HG02798 (cell line): ENCODE measurements around the gene MATK.
A peak's percentile ranks its signal among the peaks of the same experiment; 100 is the strongest.
"Not testable (repeated sequence)": the region's sequence is repeated elsewhere in the genome, so short reads cannot be mapped to it uniquely, and the experiment has no call there.

Source experiments
- ATAC-seq: cut with Tn5 transposase; IDR thresholded peaks from one replicate; pipeline ENCODE4 v1.9.1; 2021; ENCODE audit warnings: mild to moderate bottlenecking; ENCODE audit not compliant: unreplicated experiment, poor library complexity

The MATK gene

GRCh38 chr19:3773814-3774515 lies 12.2 kb downstream of the MATK start:
- ATAC-seq, result no peak

DNA sequence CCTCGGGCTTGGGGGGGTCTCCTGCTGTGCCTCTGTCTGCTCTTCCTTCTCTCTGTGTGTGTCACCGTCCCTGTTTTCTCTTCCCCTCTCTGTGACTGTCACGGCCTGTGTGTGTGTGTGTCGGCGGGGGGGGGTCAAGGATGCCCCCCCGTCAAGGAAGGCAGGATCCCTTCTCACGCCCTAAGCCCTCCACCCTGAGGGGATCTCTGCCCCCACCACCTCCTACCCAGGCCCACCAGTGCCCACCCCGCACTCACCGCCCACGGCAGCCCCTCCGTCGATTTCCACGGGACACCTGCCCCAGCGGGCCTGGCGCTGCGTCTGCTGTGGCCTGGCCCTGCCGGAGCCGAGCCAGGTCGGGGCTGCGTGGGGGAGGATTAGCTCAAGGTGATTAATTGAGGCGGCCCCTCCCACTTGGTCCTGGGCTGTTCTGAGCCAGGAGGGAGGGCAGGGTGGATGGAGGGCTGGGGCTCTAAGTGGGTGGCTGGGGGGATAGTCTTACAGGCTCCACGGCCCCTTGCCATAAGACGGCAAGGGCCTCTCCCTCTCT lies 14.2 kb downstream of the MATK start, which contains the start of gene RAX2:
Gene RAX2 (minus strand): TSS at position 323 of the 550 bp plus-strand sequence. CDS start 486 bp downstream, outside the sequence.
- no peak for ATAC-seq

GRCh38 chr19:3771000-3771905 lies 14.9 kb downstream of the MATK start:
- no peak for ATAC-seq

GRCh38 chr19:3770136-3770999 lies 15.8 kb downstream of the MATK start:
- no peak for ATAC-seq

DNA sequence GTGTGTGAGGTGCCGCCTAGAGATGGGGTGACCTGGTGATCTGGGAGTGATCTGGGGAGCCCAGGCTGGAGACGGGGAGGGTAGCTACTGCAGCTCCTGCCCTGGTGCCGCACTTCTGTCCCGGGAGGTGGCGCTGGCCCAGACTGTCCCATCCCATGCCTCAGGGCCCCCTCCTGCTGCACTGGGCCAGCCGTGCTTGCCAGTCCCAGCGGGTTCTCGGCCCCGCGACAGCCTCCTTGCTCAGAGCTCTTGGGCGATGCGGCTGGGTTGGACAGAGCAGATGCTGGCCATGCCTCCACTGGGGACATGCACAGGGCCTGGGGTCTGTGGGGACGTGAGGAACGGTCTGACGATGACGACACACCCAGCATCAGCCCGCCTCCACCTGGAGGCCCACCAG lies 16.7 kb downstream of the MATK start:
- no peak for ATAC-seq

DNA sequence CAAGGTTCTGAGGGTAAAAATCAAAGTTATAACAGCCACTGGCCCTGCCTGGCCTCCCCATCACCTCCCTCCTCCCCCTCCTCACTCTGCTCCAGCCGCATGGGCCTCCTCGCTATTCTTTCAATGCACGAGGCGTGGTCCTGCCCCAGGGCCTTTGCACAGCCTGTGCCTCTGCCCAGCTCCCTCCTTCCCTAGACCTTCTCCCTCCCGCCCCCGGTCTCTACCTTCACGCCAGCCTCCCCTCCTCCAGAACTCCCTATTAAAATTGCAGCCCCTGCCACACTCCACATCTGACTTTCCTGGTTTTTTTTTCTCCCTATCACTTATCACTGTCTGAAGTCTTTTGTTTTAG lies 17.5 kb downstream of the MATK start:
- no peak for ATAC-seq

DNA sequence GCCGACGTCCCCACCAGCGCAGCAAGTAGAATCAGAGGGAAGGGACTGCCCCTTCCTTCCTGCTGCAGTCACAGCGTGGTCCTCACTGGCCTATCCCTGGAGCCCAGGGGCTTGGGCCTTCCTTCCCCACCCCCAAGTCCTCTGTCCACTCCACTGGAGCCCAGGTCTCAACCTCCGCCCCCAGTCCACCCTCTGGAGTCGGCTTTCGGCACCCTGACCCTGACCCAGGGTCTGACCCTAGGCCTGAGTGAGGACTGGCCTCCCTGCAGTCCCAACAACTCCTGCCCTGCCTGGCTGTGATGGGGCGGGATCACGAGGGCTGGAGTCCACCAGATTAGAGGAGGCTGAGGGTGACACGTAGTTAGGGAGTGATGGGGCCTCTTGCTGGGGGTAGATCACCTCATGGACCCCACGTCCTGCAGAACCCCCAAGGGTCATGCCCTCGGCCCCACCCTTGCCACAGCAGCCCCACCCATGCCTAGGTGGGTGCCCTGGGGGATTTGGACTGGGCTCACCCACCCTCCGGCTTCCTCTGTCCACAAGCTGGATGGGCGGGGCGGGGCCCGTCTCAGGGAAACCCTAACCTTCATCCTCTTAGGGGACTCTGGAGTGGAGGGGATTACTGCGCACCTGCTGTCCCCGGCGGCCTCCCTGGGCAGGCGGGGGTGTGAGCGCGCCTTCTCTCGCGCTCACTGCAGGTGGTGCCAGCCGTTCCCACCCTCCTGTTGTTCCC lies 18.0 kb downstream of the MATK start:
- no peak for ATAC-seq

DNA sequence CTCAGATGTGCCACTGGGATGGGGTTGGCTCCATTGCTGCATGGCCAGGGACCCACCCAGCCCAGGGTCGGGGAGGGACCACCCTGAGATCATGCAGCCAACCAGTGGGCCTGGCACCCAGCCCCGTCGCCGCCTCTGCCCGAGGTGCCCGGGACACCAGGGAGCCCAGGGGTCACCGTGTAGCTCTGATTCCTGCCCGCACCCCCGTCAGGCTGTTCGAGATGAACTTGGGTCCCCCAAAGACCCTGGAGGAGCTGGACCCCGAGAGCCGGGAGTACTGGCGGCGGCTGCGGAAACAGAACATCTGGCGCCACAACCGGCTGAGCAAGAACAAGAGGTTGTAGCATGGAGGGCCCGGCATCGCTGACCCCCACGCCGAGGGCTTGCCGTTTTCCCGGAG lies 19.1 kb downstream of the MATK start:
- no peak for ATAC-seq

DNA sequence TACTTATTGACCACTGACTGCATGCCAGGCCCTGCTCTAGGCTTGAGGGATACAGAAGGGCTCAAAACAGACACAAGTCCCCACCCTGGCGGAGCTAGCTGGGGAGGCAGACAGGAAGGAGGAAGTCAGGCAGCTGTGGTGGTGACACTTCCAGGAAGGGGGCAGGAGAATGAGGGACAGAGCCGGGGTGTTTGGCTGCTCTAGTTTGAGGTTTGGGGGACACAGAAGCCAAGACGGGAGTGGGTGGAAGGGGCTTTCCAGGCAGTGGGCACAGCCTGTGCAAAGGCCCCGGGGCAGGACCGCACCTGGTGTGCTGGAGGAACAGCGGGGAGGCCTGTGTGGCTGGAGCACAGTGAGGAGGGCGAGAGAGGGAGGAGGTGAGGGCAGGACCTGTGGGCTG lies 19.7 kb downstream of the MATK start:
- ATAC-seq, result no peak

GRCh38 chr19:3765757-3766156 lies 20.4 kb downstream of the MATK start:
- not testable (repeated sequence) for ATAC-seq

DNA sequence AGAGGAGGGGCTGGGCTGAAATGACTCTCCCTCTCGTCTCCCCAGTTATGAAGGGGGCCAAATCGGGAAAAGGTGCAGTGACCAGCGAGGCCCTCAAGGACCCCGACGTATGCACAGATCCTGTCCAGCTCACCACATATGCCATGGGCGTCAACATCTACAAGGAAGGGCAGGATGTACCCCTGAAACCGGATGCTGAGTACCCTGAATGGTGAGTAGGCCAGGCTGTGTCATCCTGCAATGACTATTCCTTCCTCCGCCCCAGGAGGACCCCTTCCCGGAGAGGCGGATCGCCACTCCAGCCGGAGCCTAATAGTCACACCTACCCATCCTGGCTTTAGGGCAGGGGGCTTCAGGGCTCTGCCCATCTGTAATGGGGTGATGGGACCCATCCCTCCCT lies 21.1 kb downstream of the MATK start:
- no peak for ATAC-seq

GRCh38 chr19:3762501-3763459 lies 23.4 kb downstream of the MATK start, which contains the start of gene MRPL54:
Gene MRPL54, plus strand, starts transcription at chr19:3762682. Its CDS starts 19 bp downstream, at chr19:3762701.
- ATAC-seq, result peak; percentile 83

- no peak for ATAC-seq
Measured at GRCh38 chr19:3762130-3762473, 24.1 kb downstream of the MATK start.

- peak; percentile 60 for ATAC-seq
Measured at GRCh38 chr19:3761382-3762129, 24.6 kb downstream of the MATK start, which contains the start of gene APBA3. Gene APBA3, minus strand, starts transcription at chr19:3761692. Its CDS starts 1,428 bp downstream, at chr19:3760264.

DNA sequence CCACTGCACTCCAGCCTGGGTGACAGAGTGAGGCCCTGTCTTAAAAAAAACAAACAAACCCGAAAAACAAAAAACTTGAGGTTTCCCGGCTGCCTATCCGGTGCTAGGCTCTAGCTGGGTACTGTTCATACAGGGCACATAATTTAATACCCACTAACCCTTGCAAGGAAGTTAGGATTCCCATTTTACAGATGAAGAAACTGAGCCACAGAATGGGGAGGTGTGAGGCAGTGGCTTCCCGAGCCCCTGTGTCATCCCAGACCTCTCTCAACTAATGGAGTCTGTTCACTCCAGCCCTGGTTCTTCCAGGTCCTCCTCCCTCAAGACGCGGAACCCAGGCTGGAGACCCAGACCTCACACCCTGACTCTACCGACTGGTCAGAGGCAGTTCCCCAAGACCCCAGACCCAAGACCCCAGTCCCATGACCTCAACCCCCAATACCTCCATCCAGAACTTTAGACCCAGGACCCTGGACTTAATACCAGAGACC lies 25.3 kb downstream of the MATK start:
- ATAC-seq, result no peak

DNA sequence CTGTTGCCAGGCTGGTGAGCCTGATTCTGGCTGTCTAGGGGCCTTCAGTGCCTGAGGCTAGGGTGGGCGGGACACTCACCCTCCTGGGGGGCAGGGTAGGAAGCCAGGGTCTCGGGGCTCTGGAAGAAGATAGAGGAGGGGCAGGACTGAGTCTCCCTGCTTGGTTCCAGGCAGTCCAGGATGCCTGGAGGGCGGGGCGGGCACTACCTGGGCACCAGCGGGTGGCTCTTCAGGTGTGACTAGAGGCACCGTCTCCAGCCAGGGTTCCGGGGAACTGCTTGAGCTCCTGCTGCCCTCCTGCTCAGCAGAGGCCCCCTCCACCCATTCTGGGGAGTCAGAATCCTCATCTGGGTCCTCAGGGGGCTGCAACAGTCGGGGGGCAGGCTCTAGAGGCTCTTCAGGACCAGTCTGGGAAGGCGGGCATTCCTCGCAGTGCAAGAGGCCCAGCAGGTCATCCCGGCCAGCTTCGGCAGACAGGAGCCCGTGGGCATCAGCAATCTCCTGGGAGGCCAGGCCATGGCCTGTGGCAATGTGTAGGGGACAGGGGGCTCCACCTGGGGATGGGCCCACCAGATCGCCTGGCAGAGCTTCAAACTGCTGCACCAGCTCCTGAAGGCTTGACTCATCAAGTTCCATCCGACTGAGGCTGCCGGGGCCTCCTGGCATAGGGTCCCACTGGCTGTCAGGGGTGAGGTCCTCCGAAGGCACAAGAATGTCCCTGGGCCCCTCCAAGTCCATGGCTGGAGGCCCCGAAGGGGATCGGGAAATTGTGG lies 26.5 kb downstream of the MATK start:
- ATAC-seq, result no peak

DNA sequence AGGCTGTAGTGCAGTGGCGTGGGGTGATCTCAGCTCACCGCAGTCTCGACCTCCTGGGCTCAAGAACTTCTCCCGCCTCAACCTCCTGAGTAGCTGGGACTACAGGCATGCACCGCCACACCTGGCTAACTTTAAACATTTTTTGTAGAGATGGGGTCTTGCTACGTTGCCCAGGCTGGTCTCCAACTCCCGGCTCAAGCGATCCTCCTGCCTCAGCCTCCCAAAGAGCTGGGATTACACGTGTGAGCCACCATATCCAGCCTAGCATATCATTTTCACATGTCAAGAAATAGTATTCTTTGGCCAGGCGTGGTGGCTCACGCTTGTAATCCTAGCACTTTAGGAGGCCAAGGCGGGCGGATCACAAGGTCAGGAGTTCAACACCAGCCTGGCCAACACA lies 27.9 kb downstream of the MATK start:
- ATAC-seq, result not testable (repeated sequence)
